ENCODE data around the gene COL5A2. TPM values are rescaled to one million over a fixed set of nuclear protein-coding genes. Genes with fewer than 3 reads are reported as not detected.

COL5A2 gene
- total RNA-seq, 1 donor from 2014 or later = 29.8 TPM

GRCh38 chr2:189045836-189046235 is 133.7 kb downstream of the COL5A2 start:
- TF ChIP-seq CTCF (IDR thresholded peaks at IDR 0.05) = no peak

GRCh38 chr2:189037518-189037917 is 142.0 kb downstream of the COL5A2 start:
- intact Hi-C loops (cut with DNase I) = no loop called here
- no peak overlapping the region for H3K4me3 ChIP-seq
- H3K27me3 ChIP-seq = no peaks in the 10 kb centered on the region
- no peaks in the 10 kb centered on the region for H3K9me3 ChIP-seq
- ATAC-seq (no peak), DNase-seq (no peak)
- H3K4me1 ChIP-seq = no peaks in the 10 kb centered on the region
- TF ChIP-seq CTCF (IDR thresholded peaks at IDR 0.05) = no peak
- peaks cover 9% of the 10 kb centered on the region for H3K36me3 ChIP-seq
- no peak overlapping the region for H3K27ac ChIP-seq

More at GRCh38 chr2:189045836-189046235, 133.7 kb downstream of the COL5A2 start:
- H3K36me3 ChIP-seq = peaks cover 14% of the 10 kb centered on the region
- no peak overlapping the region for H3K4me3 ChIP-seq
- H3K27ac ChIP-seq = no peak overlapping the region
- no peaks in the 10 kb centered on the region for H3K9me3 ChIP-seq
- no peak for ATAC-seq
- intact Hi-C loops (cut with DNase I) = no loop called here
- DNase-seq = no peak
- no peaks in the 10 kb centered on the region for H3K27me3 ChIP-seq
- no peaks in the 10 kb centered on the region for H3K4me1 ChIP-seq

- H3K36me3 ChIP-seq = no peaks in the 10 kb centered on the region
- no peaks in the 10 kb centered on the region for H3K9me3 ChIP-seq
- H3K4me3 ChIP-seq = no peak overlapping the region
- no peak overlapping the region for H3K27ac ChIP-seq
- intact Hi-C loops (cut with DNase I) = no loop called here
- peak; percentile 19 for TF ChIP-seq CTCF (IDR thresholded peaks at IDR 0.05)
- no peaks in the 10 kb centered on the region for H3K4me1 ChIP-seq
- DNase-seq (no peak), ATAC-seq (no peak)
- no peaks in the 10 kb centered on the region for H3K27me3 ChIP-seq
Measured at GRCh38 chr2:189024901-189025618, 154.5 kb downstream of the COL5A2 start.

GRCh38 chr2:189022492-189022891 is 157.1 kb downstream of the COL5A2 start:
- ATAC-seq (no peak), DNase-seq (no peak)
- intact Hi-C loops (cut with DNase I) = no loop called here
- no peak overlapping the region for H3K4me3 ChIP-seq
- H3K4me1 ChIP-seq = no peaks in the 10 kb centered on the region
- H3K27ac ChIP-seq = peak overlapping the region; percentile 14
- no peaks in the 10 kb centered on the region for H3K27me3 ChIP-seq
- TF ChIP-seq CTCF (IDR thresholded peaks at IDR 0.05) = no peak
- no peaks in the 10 kb centered on the region for H3K36me3 ChIP-seq
- H3K9me3 ChIP-seq = no peaks in the 10 kb centered on the region

GRCh38 chr2:189022053-189022481 is 157.5 kb downstream of the COL5A2 start:
- H3K4me1 ChIP-seq = no peaks in the 10 kb centered on the region
- intact Hi-C loops (cut with DNase I) = no loop called here
- TF ChIP-seq CTCF (IDR thresholded peaks at IDR 0.05) = no peak

More at GRCh38 chr2:189022053-189022481, 157.5 kb downstream of the COL5A2 start:
- no peaks in the 10 kb centered on the region for H3K36me3 ChIP-seq
- no peaks in the 10 kb centered on the region for H3K9me3 ChIP-seq
- no peaks in the 10 kb centered on the region for H3K27me3 ChIP-seq
- DNase-seq = no peak
- no peak overlapping the region for H3K4me3 ChIP-seq
- peak overlapping the region; percentile 14 for H3K27ac ChIP-seq
- no peak for ATAC-seq

All from upper lobe of right lung (tissue), 1 donor.